DND-41 (cell line): ENCODE measurements around the gene ITGB5.

Experiments used
- EZH2 ChIP-seq: IDR thresholded peaks from 3 replicates; pipeline ENCODE4 v1.6.1; 2012; ENCODE audit warnings: borderline replicate concordance, low read depth, mild to moderate bottlenecking, moderate library complexity, low read length, inconsistent platforms; ENCODE audit not compliant: severe bottlenecking
- TF ChIP-seq, protein P1 (sequence below): IDR thresholded peaks from 2 replicates; pipeline ENCODE4 v1.5.1; 2012; ENCODE audit warnings: borderline replicate concordance, low read length, moderate library complexity, mild to moderate bottlenecking; ENCODE audit not compliant: poor library complexity, severe bottlenecking; ENCODE audit errors: extremely low read depth

GRCh38 chr3:124780761-124781475 lies 106.2 kb downstream of the ITGB5 start:
- TF ChIP-seq, protein P1, sequence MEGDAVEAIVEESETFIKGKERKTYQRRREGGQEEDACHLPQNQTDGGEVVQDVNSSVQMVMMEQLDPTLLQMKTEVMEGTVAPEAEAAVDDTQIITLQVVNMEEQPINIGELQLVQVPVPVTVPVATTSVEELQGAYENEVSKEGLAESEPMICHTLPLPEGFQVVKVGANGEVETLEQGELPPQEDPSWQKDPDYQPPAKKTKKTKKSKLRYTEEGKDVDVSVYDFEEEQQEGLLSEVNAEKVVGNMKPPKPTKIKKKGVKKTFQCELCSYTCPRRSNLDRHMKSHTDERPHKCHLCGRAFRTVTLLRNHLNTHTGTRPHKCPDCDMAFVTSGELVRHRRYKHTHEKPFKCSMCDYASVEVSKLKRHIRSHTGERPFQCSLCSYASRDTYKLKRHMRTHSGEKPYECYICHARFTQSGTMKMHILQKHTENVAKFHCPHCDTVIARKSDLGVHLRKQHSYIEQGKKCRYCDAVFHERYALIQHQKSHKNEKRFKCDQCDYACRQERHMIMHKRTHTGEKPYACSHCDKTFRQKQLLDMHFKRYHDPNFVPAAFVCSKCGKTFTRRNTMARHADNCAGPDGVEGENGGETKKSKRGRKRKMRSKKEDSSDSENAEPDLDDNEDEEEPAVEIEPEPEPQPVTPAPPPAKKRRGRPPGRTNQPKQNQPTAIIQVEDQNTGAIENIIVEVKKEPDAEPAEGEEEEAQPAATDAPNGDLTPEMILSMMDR, result no peak
- TF ChIP-seq EZH2, result no peak
